ENCODE results near the gene SNRPA1. TPM values are rescaled to one million over a fixed set of nuclear protein-coding genes. Genes with fewer than 3 reads are reported as not detected.

Gene SNRPA1
- total and polyA plus RNA-seq, 2 of the 13 experiments (the other 11 are each of a cell fraction or from before 2014, with no cell fraction given) = 41.2 to 108 TPM

- peak; percentile 67; the same call in 1 of the 2 replicates for TF ChIP-seq ZNF256 (CRISPR knock-in tag; conservative IDR thresholded peaks at IDR 0.05)
- TF ChIP-seq PAX8 (CRISPR knock-in tag; IDR thresholded peaks at IDR 0.05; ENCODE audit: borderline replicate concordance) = peak; percentile 85; the same call in 1 of the 2 replicates
- no peak for TF ChIP-seq SMAD9 (CRISPR knock-in tag; IDR thresholded peaks at IDR 0.05)
- peak; percentile 89 for TF ChIP-seq PRDM15 (CRISPR knock-in tag; IDR thresholded peaks at IDR 0.05)
- no peak for TF ChIP-seq ZNF770 (CRISPR knock-in tag; IDR thresholded peaks at IDR 0.05)
- TF ChIP-seq RARG (CRISPR knock-in tag; IDR thresholded peaks at IDR 0.05; ENCODE audit: low read depth) = no peak
- no peak for TF ChIP-seq TGIF2 (CRISPR knock-in tag; IDR thresholded peaks at IDR 0.05)
- no peak for TF ChIP-seq ZNF549 (CRISPR knock-in tag; IDR thresholded peaks at IDR 0.05)
- no peak for TF ChIP-seq NONO (IDR thresholded peaks at IDR 0.05)
- peak; percentile 74 for TF ChIP-seq NONO (CRISPR knock-in tag; conservative IDR thresholded peaks at IDR 0.05)
- no peak for TF ChIP-seq SRSF1 (optimal IDR thresholded peaks at IDR 0.05; ENCODE audit: low read depth, low read length)
- no peak for TF ChIP-seq PHB2 (IDR thresholded peaks at IDR 0.05; ENCODE audit: partially characterized antibody)
- TF ChIP-seq RELA (CRISPR knock-in tag; IDR thresholded peaks at IDR 0.05) = no peak
- TF ChIP-seq HNF1B (CRISPR knock-in tag; IDR thresholded peaks at IDR 0.05) = no peak
- peak; percentile 98 for TF ChIP-seq ARID4A (CRISPR knock-in tag; IDR thresholded peaks at IDR 0.05; ENCODE audit: borderline replicate concordance)
- no peak for TF ChIP-seq ZNF644 (CRISPR knock-in tag; IDR thresholded peaks at IDR 0.05; ENCODE audit: low read depth)
- no peak for TF ChIP-seq TEAD2 (CRISPR knock-in tag; IDR thresholded peaks at IDR 0.05)
- TF ChIP-seq ZSCAN12 (CRISPR knock-in tag; IDR thresholded peaks at IDR 0.05) = peak; percentile 84; the same call in 1 of the 2 replicates
Measured at GRCh38 chr15:101277038-101277822, 17.8 kb downstream of the SNRPA1 start, which contains the start of gene SELENOS (continued).

Data from HepG2 (cell line).